Measurements from ENCODE around the gene PRSS16. TPM values are rescaled to one million over a fixed set of nuclear protein-coding genes. Genes with fewer than 3 reads are reported as not detected.

Gene PRSS16
- total RNA-seq, 4 donors from 2014 or later: 0.84 to 2.5 TPM; not detected in 2

DNA sequence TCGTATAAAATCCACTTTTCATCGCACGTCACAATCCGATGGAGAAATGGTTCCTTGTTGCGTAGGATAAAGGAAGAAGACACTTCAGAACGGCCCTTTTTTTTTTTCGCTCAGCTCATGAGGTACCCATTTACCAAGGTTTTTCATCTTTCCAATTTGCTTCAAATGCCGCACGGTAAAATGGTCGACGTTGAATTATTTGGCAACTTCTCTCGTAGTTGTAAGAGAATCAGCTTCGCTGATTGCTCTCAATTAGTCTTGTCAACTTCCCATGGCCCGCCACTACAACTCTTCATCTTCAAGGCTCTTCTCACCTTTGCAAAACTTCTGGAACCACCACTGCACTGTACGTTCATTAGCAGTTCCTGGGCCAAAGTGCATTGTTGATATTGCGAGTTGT lies 35.8 kb downstream of the PRSS16 start:
- no peak for ATAC-seq (ENCODE audit: low FRiP score)
- DNase-seq (ENCODE audit: low spot score): no peak
- TF ChIP-seq, protein P1, sequence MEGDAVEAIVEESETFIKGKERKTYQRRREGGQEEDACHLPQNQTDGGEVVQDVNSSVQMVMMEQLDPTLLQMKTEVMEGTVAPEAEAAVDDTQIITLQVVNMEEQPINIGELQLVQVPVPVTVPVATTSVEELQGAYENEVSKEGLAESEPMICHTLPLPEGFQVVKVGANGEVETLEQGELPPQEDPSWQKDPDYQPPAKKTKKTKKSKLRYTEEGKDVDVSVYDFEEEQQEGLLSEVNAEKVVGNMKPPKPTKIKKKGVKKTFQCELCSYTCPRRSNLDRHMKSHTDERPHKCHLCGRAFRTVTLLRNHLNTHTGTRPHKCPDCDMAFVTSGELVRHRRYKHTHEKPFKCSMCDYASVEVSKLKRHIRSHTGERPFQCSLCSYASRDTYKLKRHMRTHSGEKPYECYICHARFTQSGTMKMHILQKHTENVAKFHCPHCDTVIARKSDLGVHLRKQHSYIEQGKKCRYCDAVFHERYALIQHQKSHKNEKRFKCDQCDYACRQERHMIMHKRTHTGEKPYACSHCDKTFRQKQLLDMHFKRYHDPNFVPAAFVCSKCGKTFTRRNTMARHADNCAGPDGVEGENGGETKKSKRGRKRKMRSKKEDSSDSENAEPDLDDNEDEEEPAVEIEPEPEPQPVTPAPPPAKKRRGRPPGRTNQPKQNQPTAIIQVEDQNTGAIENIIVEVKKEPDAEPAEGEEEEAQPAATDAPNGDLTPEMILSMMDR (IDR thresholded peaks at IDR 0.05): no peak

DNA sequence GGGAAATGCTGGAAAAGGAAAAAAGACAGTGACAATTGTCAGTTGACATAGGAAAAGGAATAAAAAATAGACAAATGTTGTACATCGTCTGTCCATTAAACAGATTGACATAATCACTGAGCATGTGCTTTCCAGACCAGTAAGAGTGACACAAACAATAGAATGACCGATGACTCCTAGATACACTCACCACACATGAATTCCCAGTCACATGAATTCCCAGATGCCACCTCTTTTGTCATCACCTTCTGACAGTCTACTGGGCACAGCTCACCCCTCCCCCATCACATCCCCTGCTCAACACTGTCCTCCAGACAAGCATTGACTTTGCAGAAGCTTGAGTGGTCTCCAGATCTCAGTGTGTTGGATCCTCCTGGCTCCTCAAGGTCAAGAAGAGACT lies 38.6 kb downstream of the PRSS16 start:
- no peak for ATAC-seq (ENCODE audit: low FRiP score)
- DNase-seq (ENCODE audit: low spot score): no peak
- TF ChIP-seq, protein P1 (IDR thresholded peaks at IDR 0.05): no peak

DNA sequence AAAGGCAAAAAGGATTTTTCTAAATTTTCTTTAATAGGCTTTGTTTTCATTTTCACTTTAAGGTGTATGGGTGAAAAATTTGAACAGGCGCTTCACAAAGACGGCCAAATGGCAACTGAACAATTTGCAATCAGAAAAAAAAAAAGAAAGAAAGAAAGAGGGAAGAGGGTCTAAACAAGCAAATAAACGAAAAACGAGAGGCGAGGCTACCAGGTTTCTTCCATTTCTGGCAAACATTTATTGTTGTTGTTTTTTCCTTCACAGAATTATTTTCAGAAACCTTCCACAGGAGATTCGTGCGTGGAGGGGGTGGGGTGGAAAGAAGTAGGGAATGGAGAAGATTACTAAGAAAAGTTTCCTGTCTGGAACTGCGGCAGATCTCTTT lies 40.2 kb downstream of the PRSS16 start:
- no peak for DNase-seq (ENCODE audit: low spot score)
- no peak for ATAC-seq (ENCODE audit: low FRiP score)
- TF ChIP-seq, protein P1 (IDR thresholded peaks at IDR 0.05): no peak

DNA sequence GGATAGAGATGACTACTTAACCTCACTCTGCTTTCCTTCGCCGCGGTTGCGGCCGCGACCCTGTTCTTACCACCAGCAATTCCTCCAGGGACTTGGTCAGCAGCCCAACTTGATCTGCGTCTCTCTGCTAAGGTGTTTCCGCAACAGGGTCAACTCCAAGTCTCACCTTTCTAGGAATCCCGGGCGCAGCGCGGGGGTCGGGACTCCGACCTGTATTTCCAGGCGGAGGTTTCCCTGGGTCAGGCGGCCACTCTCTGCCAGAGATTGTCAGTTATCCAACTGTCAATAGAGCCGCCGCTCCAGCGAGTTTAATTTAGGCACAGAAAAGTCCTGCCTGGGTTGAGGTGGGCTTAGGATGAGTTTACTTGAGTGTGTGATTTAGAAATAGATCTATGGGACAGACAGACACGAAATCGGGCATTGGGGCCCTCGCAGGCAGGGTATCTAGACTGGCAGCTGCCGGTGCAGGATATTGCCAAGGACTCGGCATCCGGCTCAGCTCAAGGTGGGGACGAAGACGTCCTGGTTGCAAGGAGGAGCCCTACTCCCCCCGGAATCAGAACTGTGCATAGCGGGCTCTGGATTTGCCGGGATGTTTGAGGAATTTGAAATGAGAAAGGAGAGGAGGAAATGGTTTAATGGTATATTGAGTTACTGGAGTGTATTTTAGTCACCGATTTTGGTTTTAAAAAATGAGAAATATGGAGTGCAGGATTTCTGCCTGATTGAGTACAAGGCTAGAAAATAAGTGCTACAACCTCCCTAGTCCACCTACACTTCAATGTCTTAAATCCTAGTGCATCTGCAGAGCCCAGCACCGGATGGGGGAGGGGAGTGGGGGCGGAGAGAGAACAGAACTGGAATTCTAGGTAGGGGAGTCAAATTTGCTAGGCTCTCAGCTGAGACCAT lies 40.9 kb downstream of the PRSS16 start:
- ATAC-seq (ENCODE audit: low FRiP score) (no peak), DNase-seq (ENCODE audit: low spot score) (no peak)
- TF ChIP-seq, protein P1 (IDR thresholded peaks at IDR 0.05): no peak

DNA sequence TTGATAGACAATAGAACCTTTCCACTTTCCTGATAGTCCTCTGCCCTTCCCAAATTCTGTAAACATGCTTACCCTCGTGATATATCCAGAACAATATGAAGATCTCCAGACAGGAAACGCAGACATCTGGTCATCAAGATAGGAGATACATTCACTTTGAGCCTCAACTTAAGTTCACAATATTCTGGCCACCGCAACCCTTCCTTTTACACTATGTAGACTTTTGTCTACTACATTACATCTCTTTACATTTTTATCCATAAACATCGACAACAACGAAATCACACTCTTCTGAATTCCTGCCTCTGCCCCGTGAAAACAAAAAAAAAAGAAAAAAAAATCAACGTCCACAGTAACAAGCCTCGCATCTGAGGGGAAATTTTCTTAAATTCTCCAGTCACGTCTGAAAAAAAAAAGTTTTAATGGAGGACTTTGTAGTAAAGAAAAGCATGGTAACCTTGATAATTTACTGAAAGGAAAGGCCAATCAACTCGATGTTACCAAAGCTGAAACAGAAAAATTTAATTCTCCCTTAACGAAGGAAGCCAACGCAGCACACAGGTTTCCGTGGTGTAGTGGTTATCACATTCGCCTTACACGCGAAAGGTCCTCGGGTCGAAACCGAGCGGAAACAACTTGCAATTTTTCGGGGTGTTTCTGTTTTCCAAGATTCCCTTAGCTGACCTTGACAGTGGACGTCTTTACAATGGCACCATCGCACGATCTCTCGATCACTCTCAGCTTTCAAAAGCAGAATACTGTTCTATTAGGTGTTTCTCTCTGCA lies 42.8 kb downstream of the PRSS16 start:
- DNase-seq (ENCODE audit: low spot score) (no peak), ATAC-seq (ENCODE audit: low FRiP score) (no peak)
- TF ChIP-seq, protein P1 (IDR thresholded peaks at IDR 0.05): no peak

DNA sequence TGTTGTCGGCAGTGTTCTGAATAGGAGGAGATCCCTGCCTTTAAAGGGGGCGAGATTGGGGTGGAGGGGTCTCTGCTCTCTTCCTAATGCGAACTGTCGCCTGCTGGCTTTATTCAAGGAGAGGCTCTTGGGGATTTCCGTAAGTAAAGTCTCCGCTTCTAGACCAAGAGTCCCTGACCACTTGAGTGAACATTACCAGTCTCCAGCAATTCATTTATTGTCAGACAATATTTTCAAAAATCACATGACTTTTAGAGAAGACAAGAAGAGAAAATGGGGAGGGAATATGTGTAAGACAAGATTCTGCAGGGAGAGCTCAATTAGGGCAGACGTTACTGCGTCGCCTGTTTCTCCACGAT lies 43.3 kb downstream of the PRSS16 start:
- TF ChIP-seq, protein P1 (IDR thresholded peaks at IDR 0.05): no peak
- DNase-seq (ENCODE audit: low spot score) (no peak), ATAC-seq (ENCODE audit: low FRiP score) (no peak)

Measured in omental fat pad (tissue), 4 donors.